Skin epidermis (tissue), 12 donors: ENCODE data around the gene REEP5.
"Not testable (repeated sequence)": the region's sequence is repeated elsewhere in the genome, so short reads cannot be mapped to it uniquely, and the experiment has no call there.

Experiments
- H3K27ac ChIP-seq, 21 experiments: fragments of 200-600 bp; sonication (generic) in 11 of 21; one replicate each; pipeline ENCODE4 v1.5.0; 2020; ENCODE audit warnings: mild to moderate bottlenecking in 3 of 21, inconsistent platforms in 2 of 21, moderate library complexity in 2 of 21
- H3K4me3 ChIP-seq, 7 experiments: fragments of 200-600 bp; sonication (generic) in 2 of 7; one replicate each; pipeline ENCODE4 v1.5.0; 2020; ENCODE audit warnings: inconsistent platforms in 2 of 7, mild to moderate bottlenecking in 2 of 7, moderate library complexity in 1 of 7

The REEP5 gene

DNA sequence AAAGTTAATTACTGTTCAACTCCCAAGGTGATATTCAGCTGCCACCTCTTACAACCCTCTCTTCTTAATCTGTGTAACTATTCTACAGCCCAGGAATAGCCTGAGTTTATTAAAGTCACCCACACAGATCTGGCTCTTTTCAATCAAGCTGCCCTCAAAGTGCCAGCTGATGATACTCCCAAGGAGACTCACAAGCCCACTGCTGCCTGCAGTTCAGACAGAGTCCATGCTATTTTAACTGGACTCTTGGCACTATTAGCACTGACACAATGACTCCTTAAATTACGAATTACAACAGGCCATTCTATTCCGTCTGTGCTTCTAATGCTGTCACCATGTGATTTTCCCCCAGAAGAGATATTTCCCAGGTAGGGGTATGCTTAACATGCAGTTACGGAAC is 26.3 kb downstream of the REEP5 start:
- H3K27ac ChIP-seq, result no peak overlapping the region
- H3K4me3 ChIP-seq, result no peak overlapping the region

DNA sequence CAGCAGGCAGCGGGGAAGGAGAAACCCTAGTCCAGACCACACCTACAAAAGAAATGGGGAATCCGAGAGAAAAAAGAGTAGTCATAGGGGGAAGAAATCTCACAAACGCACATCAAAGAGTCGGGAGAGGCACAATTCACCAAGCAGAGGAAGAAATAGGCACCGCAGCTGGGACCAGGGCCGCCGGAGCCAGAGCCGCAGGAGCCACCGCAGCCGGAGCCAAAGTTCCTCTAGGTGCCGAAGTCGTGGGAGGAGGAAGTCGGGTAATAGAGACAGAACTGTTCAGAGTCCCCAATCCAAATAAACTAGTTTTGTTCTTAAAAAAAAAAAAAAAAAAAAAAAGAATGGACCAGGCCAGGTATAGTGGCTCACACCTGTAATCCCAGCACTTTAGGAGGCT is 29.3 kb downstream of the REEP5 start:
- Histone ChIP-seq H3K27ac (no peak overlapping the region), H3K4me3 (no peak overlapping the region)

DNA sequence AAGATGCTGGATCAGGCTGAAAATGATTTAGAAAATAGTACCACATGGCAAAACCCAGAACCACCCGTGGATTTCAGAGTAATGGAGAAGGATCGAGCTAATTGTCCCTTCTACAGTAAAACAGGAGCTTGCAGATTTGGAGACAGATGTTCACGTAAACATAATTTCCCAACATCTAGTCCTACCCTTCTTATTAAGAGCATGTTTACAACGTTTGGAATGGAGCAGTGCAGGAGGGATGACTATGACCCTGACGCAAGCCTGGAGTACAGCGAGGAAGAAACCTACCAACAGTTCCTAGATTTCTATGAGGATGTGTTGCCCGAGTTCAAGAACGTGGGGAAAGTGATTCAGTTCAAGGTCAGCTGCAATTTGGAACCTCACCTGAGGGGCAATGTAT is 30.0 kb downstream of the REEP5 start:
- H3K4me3 ChIP-seq, H3K27ac ChIP-seq: not testable (repeated sequence)

DNA sequence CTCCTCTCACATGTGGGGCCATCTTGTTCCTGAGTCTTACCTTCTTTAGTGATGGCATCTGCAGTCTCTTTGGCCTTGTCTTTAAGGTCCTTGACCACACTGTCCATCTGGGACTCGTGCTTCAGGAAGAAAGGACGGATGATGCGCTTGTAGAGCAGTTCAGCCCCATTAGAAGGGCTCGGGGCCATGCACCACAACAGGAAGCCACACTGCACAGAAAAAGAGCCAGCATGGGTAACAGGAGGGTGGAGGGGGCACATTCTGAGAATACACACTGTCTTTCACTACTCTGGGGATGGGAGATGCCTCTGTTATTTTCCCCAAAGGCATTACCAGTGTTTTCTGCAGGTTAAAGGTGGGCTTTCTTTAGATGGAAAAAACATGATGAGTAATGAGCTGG is 35.1 kb downstream of the REEP5 start:
- Histone ChIP-seq H3K27ac (peak overlapping the region in 2 of 21 experiments; percentile 1 to 18), H3K4me3 (no peak overlapping the region)

DNA sequence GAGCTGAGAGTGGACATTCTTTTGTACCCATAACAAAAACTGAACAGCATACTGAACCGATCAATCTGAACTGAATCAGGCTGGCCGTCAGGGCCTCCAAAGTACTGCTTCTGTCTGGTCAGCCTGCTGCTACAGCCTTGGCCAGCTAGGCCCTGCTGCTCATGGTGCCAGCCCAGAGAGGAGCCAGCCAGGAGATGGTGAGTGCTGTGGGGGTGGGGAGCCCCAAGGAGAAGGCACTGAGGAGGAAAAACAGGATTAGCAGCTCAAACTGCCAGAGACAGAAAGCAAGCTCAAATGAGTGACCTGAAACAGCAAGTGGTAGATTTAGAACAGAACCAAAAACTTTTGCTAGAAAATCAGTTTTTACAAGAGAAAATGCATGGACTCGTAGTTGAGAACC is 37.0 kb downstream of the REEP5 start:
- H3K4me3 ChIP-seq, result no peak overlapping the region

DNA sequence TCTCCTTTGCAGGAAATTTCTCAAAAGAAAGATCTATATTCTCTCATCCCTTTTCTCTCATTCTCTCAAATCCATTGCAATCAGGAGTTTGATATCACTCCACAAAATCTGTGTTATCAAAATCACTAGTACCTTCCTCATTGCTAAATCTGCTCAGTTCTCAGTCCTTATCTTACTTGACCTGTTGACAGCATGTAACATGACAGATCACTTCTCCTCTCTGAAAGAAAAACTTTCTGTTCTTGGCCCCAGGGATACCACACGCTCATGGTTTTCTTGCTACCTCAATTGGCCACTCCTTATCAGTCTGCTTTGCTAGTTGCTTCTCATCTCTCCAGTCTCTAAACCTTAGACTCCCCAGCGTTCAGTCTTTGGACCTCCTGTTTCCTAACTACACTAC is 38.8 kb downstream of the REEP5 start:
- Histone ChIP-seq H3K27ac (no peak overlapping the region), H3K4me3 (no peak overlapping the region)

More for the DNA sequence above, 37.0 kb downstream of the REEP5 start:
- H3K27ac ChIP-seq, result peak overlapping the region in 2 of 21 experiments; percentile 2 to 17

DNA sequence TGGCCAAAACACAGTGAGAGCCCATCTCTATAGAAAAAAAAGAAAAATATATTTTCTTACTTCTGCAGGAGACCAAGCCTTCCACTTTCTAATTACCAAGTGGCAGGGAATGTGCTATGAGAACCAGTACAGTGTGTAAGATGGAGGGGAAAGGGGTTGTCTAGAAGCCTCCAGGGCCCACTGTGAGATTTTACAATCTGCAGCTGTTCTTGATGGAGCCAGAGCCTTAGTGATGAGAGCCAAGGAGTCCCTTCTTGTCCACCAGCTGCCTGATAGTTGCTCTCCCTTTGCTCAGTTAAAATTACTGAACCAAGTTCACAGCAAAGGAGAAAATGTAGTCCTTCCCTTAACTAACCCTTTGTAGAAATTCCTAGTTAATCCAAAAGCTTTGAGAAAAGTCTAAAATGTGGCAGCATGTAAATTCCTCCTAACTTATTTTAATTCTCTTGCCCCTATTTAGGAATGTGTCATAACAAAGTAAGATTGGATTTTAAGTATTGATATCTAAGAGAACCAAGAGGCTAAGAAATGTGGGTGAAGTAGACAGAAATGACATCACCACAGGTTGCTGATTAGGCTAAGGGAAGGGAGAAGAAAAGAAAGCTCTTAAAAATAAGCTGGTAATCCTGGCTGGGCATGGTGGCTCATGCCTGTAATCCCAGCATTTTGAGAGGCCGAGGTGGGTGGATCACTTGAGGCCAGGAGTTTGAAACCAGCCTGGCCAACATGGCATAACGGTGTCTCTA is 41.6 kb downstream of the REEP5 start:
- peak overlapping the region in 3 of 21 experiments; percentile 3 to 59 (median 27) for H3K27ac ChIP-seq
- H3K4me3 ChIP-seq, result no peak overlapping the region

DNA sequence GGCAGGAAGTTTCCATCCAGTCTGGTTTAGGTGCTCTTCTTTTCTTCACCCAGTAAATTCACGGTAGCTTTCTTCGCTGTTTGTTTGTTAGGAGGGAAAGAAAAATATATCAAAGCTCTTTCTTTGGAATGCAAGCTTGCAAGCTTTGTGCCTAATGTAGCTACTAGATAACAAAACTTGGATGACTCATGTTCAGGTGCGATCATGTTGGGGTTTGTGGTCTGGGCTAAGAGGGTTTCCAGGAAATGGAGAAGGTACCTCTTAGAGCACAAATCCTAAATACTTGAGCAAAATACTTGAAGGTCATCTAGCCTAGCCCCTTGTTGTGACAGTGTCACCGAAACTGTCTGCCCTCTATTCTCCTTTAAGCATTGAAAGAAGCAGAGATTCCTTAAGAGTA is 43.3 kb downstream of the REEP5 start:
- peak overlapping the region in 9 of 21 experiments; percentile 13 to 73 (median 43) for H3K27ac ChIP-seq
- no peak overlapping the region for H3K4me3 ChIP-seq

DNA sequence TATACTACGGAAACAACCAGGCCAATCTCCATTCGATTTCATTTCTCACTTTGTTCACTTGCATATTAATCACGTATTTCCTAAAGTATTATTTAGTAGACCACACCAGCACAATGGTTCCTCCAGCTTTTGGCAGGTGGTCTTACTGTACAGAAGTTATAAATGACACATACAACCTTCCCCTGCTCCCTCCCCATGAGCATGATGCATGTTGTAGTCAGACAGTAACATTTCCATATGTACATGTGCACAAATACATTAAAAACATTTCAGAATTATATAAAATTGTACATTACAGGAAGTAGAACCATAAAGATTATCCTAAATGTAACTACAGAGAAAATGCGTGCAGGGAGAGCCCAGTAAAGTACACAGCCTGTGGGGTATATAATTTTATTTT is 43.9 kb downstream of the REEP5 start:
- Histone ChIP-seq H3K27ac (peak overlapping the region in 7 of 21 experiments; percentile 17 to 73 (median 43)), H3K4me3 (no peak overlapping the region)

DNA sequence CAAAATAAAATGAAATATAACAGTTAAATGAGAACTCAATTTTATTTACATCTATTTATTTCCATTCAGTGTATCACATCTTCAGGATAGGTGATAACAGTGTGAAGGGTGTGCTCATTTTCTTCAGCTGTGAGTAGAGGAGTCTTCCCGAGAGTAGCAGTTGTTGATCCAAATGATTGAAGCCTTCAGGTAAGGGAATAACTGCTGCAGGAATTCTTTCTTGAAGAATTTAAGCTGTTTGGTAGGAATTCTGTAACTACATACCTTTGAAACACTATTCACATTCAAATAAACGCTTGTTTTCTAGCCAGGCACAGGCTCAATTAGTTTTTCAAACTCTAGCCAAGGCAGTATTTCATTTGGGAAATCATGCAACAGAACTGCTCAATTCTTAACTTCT is 45.7 kb downstream of the REEP5 start:
- Histone ChIP-seq H3K4me3 (no peak overlapping the region), H3K27ac (peak overlapping the region in 1 of 21 experiments; percentile 59)

DNA sequence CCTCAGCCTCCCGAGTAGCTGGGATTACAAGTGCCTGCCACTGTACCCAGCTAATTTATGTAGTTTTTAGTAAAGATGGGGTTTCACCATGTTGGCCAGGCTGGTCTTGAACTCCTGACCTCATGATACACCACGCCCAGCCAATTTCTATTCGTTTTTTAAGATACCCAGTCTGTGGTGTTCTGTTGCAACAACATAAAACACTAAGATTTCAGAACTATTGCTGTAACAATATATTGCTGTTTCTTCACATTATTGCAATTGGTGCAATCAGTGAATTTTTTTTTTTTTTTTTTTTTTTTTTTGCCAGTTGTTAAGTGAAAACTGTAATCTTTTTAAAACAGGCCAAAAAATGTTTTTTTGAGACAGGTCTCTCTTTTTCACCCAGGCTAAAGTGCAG is 51.1 kb downstream of the REEP5 start:
- no peak overlapping the region for H3K4me3 ChIP-seq
- H3K27ac ChIP-seq, result no peak overlapping the region

DNA sequence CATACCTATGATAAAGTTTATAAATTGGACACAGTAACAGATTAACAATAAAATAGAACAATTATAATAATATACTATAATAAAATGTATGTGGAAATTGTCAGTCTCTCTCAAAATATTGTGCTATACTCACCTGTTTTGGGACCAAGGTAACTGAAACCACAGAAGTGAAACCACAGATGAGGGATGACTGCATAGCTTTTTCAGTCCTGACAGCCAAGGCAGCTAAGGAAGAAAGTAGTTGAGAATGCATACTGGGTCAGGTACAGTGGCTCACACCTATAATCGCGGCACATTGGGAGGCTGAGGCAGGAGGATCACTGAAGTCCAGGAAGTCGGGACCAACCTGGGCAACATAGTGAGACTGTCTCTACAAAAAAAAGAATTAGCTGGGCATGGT is 52.1 kb downstream of the REEP5 start:
- H3K4me3 ChIP-seq, result no peak overlapping the region

DNA sequence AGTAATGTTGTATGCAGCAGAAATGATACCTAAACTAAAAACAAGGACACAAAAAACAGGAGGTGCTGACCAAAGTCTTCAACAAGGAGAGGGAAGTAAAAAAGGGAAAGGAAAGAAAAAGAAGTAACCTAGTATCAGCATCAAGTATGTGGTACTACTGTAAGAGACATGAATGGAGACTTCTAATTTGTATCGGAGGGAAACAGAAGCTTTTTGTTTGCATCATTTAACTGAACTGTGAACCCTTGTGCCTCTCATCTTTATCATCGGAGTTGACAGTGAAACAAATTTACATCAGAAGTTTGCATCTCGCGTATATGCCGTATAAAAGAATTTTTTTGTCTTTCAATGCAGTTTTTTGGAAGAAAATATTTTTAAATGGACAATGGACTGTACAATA is 54.6 kb downstream of the REEP5 start:
- no peak overlapping the region for H3K4me3 ChIP-seq
- H3K27ac ChIP-seq, result no peak overlapping the region

More for the DNA sequence above, 52.1 kb downstream of the REEP5 start:
- H3K27ac ChIP-seq, result no peak overlapping the region

DNA sequence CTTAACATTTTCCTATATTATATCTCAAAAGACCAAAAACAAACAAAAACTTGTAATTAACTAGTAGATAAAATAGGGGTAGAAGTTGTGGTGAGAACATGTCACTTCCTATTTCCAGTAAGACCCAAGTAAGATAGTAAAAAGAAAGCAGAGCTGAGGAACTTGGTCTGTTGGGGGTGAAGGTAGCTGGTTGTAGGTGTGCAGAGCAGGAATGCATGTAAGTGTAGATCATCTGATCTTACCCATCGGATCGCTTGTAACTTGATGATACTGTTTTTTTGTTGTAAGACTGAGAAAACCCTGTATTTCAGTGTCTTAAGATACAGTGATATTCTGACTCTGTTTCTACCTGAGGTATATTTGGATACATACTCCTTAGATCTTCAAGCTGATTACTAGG is 55.3 kb downstream of the REEP5 start:
- H3K27ac ChIP-seq, result no peak overlapping the region
- no peak overlapping the region for H3K4me3 ChIP-seq

DNA sequence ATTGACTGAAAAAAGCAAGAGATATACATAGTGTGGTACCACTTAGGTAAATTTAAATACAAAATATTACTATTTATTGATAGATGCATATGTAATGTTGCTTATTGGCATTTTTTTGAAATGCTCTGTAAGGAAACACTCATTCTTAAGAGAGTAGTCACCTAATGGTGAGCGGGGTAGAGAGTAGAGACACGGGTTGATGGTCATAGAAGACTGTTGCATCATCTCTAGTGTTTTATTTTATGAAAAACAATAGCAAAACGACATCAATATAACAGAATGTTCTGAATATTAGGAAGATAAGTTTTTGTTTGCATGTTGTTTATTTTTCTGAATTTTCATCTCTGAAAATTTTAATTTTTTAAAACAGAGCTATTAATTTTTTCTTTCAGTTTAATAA is 56.9 kb downstream of the REEP5 start:
- Histone ChIP-seq H3K4me3 (no peak overlapping the region), H3K27ac (no peak overlapping the region)

DNA sequence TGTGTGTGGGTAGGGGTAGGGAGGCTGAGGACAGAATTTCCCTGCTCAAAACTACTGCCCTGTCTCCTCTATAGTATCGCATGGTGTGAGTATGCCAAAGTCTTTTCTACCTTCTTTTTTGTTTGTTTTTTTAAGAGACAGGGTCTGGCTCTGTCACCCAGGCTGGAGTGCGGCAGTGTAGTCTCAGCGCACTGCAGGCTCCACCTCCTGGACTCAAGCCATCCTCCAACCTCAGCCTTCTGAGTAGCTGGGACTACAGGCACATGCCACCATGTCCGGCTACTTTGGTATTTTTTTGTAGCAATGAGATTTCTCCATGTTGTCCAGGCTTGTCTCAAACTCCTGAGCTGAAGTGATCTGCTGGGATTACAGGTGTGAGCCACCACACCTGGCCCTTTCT is 58.5 kb downstream of the REEP5 start:
- H3K27ac ChIP-seq, result no peak overlapping the region
- no peak overlapping the region for H3K4me3 ChIP-seq

DNA sequence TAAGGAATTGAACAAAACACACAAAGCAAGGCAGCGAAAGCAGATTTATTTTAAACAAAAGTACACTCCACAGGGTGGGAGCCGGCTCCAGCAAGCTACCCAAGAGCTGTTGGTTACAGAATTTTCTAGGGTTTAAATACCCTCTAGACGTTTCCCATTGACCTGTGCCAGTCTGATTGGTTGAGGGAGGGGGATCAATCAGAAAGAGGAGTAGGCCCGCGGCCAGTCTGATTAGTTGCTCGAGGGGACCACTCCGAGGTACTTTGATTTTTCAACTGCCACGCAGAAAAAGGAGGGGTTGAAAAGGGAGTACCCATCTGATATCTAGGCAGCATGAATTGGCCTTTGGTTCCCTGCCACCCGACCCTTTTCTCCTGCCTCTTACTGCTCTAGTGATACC is 59.9 kb downstream of the REEP5 start:
- peak overlapping the region; percentile 56 to 81 (median 69) for H3K4me3 ChIP-seq
- peak overlapping the region in 15 of 21 experiments; percentile 71 to 94 (median 89) for H3K27ac ChIP-seq

DNA sequence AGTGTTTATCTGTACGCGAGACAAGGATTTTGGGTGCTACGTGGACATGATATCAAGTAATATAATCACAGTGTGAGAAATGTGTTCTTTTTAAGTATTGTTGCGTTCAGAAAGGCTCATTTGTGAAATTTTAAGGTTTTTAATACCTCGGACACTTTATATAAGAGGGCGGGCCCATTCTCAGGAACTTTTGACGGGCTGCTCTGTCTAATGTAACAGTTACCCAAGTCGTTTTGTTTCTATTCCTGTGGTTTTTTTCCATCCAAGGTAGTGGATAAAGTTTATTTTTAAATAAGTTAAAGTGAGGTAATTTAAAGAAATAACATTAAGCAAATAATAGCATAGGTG is 60.4 kb downstream of the REEP5 start:
- peak overlapping the region; percentile 56 to 81 (median 69) for H3K4me3 ChIP-seq
- H3K27ac ChIP-seq, result peak overlapping the region; percentile 58 to 94 (median 88)

DNA sequence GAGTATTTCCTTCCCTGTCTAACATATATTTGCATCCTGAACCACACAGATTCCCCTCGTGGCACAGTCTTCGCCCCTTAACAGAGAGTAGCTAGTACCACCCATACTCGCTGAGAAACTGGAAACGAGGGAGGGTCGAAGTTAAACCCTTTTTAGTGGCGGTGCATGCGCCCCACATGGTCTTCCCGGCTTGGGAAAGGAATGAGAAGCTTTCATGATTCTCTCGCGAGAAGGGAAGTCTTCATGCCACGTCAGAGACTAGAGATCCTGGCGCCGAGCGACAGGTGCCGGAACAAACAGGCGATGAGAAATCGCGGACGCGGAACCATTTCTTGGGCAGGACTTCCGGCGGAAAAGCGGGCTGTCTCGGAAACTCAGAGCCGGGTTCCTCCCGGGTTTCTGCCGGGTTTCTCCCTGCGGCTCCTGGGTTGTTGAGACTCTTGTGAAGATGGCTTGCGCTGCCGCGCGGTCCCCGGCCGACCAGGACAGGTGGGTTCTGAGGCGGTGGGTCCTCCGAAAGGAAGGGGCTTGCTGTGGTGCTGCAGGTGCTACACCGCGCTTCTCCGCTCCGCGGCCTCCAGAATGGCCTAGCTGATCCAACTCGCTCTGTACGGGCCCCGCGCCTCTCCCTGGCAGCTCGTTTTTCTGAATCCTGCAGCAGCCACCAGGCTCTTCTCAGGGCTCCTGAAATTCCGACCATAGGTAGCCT is 60.9 kb downstream of the REEP5 start, which contains the start of gene SRP19:
Gene SRP19, plus strand, starts transcription at position 359 of the 709 bp plus-strand sequence. Its CDS starts 90 bp downstream, at position 449.
- peak within 1 kb of the TSS; percentile 58 to 94 (median 88) for H3K27ac ChIP-seq
- peak within 1 kb of the TSS; percentile 56 to 81 (median 69) for H3K4me3 ChIP-seq

DNA sequence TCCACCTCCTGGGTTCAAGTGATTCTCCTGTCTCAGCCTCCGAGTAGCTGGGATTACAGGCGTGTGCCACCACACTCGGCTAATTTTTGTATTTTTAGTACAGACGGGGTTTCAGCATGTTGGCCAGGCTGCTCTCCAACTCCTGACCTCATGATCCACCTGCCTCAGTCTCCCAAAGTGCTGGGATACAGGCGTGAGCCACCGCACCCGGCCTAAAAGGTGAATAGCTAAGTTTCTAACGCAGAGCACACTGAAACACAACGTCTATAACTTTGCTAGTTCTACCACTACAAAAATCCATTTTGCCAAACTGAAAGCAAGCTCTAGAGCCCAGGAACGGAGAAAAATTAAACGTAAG is 61.5 kb downstream of the REEP5 start:
- peak overlapping the region; percentile 58 to 94 (median 88) for H3K27ac ChIP-seq
- peak overlapping the region; percentile 56 to 81 (median 69) for H3K4me3 ChIP-seq

DNA sequence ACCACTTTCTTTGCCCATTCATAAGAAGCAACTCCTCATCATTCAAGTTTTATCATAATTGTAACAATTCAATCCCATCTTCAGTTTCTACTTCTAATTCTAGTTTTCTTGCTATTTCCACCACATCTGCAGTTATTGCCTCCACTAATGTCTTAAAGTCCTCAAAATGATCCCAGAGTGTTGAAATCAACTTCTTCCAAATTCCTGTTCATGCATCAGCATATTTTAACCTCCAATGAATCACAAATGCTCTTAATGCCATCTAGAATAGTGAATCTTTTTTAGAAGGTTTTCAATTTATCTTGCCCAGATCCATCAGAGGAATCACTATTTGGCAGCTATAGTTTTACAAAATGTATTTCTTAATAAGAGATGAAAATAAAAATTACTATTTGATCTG is 64.2 kb downstream of the REEP5 start:
- no peak overlapping the region for H3K27ac ChIP-seq
- no peak overlapping the region for H3K4me3 ChIP-seq
